CMK (cell line): ENCODE measurements around the gene COMMD7.

Experiments used
- DNase-seq: peaks from one replicate; pipeline ENCODE4 v3.0.0-alpha.2; 2010; ENCODE audit warnings: low read depth

COMMD7 gene

GRCh38 chr20:32743237-32744112 lies at the start of gene COMMD7:
Gene COMMD7, minus strand, starts transcription at chr20:32743467. Its CDS starts 76 bp downstream, at chr20:32743391.
- no peak for DNase-seq

GRCh38 chr20:32792731-32793458 lies 49.6 kb upstream of the COMMD7 start:
- DNase-seq: no peak

- peak; percentile 83 for DNase-seq
These were observed 49.0 kb upstream of the COMMD7 start for GRCh38 chr20:32792316-32792715.

GRCh38 chr20:32790751-32791057 lies 47.4 kb upstream of the COMMD7 start:
- DNase-seq: no peak

GRCh38 chr20:32789896-32790750 lies 46.9 kb upstream of the COMMD7 start:
- DNase-seq: peak; percentile 49

GRCh38 chr20:32787168-32787567 lies 43.9 kb upstream of the COMMD7 start:
- DNase-seq: no peak

- DNase-seq: no peak
These were observed 42.9 kb upstream of the COMMD7 start for GRCh38 chr20:32786059-32786760.

GRCh38 chr20:32784369-32785080 lies 41.3 kb upstream of the COMMD7 start:
- DNase-seq: no peak

- DNase-seq: no peak
These were observed 37.7 kb upstream of the COMMD7 start for GRCh38 chr20:32780749-32781655.

GRCh38 chr20:32780278-32780677 lies 37.0 kb upstream of the COMMD7 start:
- DNase-seq: no peak

- no peak for DNase-seq
These were observed 36.4 kb upstream of the COMMD7 start for GRCh38 chr20:32779500-32780211.

- DNase-seq: no peak
These were observed 34.1 kb upstream of the COMMD7 start for GRCh38 chr20:32777177-32777956.

- no peak for DNase-seq
These were observed 32.2 kb upstream of the COMMD7 start for GRCh38 chr20:32775336-32775991.

GRCh38 chr20:32773855-32774254 lies 30.6 kb upstream of the COMMD7 start:
- no peak for DNase-seq

- no peak for DNase-seq
These were observed 30.0 kb upstream of the COMMD7 start for GRCh38 chr20:32773223-32773622.

GRCh38 chr20:32772046-32772445 lies 28.8 kb upstream of the COMMD7 start:
- no peak for DNase-seq

- DNase-seq: no peak
These were observed 24.3 kb upstream of the COMMD7 start for GRCh38 chr20:32767418-32768198.
